Daoy (cell line): Measurements from ENCODE around the gene AMPD3. TPM values are rescaled to one million over a fixed set of nuclear protein-coding genes. Genes with fewer than 3 reads are reported as not detected.

Experiments
- DNase-seq: peaks from one replicate; pipeline ENCODE4 v3.0.0-alpha.2; 2015; ENCODE audit warnings: low read depth
- total RNA-seq: library from RNA; depleted of rRNA; stranded (reverse); fragments of >200 nt; shearing (Covaris generic); gene quantifications from 2 replicates; pipeline ENCODE4 v1.2.3, GENCODE V29; 2014

Gene AMPD3
- total RNA-seq, 1 experiment from 2014 or later = 2.0 TPM

DNA sequence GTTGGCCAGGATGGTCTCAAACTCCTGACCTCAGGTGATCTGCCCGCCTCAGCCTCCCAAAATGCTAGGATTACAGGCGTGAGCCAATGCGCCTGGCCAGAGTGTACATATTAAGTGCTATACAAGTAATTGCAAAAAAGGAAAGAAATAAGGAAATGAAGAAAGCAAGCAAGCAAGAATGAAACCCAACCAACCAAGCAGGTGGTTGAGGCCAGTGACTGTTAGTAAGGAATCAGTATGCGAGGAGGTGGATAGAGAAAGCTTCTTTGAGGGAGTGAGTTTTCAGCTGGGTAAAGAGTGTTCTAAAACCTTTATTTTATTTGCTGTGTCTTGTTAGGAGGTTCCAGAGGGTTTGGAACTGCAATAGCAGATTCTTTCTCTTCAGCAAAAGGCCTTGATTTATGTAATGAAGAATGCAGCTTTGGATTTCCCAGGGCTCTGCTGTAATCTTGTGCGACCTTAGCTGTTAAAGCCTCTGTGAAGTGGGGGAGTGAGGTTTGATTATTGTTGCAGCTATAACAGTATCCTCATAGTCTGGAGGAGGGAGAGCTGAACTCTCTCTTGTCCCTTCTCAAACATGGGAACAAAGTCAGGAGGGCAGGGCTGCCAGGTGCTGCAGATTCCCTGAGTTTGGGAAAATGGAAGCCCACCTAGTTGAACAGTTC lies 5.7 kb downstream of the AMPD3 start:
- no peak for DNase-seq

DNA sequence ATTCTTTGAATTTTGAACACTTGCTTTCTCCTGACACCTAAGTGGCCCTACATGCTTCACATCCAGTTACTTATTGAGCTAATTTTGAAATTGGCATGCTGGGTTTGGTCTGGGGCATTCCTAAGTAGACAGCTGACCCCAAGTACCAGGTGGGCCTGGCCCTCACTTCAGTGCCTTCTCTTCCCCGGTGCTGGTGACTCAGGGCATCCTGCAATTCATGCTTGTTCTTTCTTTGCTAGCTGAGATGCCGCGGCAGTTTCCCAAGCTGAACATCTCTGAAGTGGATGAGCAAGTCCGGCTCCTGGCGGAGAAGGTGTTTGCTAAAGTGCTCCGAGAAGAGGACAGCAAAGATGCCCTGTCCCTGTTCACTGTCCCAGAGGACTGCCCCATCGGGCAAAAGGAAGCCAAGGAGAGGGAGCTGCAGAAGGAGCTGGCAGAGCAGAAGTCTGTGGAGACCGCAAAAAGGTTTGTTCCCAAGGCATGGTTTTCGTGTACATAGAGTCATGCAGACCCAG lies 6.3 kb downstream of the AMPD3 start:
- DNase-seq = no peak

DNA sequence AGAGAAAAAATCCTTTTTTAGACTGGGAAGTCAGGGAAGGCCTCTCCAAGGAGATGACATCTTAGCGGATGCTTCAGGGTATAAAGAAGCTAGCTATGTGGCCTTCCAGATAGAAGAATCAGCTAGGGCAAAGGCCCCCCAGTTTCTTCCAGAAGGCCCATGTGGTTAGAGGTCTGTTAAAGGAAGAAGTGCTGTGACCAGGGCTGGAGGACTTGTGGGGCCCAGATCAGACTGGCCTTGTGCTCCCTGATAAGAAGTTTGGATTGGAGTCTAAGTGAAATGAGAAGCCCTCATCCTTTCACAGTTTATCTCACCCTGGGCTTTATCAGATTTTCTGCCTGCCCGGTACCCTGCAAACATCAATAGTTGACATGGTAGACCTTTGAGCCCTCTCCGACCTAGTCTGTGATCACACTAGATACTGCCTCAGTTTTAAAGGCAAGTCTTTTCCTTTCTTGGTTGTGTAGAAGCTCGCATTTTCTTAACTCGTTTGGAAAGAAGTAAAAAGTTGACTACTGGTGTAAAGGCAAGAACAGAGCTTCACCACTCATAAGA lies 7.8 kb downstream of the AMPD3 start:
- DNase-seq = no peak

DNA sequence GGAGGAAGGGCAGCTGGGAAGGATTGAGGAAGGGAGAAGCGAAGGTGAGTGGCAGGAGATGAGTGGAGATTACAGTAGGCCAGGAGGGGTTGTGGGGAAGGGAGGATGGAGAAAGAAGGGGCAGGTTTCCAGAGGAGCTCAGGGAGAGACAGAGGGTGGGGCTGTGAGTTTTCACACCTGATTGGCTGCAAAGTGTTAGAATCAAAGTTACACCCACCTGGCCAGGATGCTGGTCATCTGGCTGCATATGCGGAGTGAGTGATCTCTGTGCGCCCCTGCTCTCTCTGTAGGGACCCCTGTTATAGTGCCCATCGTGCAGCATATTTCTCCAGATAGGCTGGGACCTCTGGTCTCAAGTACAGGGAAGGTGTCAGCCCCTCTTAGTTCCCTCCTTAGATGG lies 18.3 kb downstream of the AMPD3 start:
- DNase-seq = no peak

DNA sequence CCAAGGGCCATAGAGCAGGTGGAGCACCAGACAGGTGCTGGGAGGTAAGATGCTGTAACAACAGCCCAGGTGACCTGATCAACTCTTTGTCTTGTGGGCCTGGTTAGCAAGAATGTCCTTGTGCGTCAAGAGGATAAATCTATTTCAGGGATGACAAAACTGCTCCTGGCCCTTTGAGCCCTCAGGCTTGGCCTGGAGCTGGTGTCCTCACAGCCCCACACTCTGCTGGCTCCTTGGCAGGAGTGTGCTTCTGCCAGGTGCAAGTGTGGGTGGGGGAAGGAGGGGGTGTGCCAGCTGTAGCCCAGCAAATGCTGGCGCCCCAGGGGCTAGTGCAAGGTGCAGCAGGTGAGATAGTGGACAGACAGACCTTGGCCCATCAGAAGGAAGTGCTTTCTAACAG lies 19.5 kb downstream of the AMPD3 start:
- DNase-seq = no peak

DNA sequence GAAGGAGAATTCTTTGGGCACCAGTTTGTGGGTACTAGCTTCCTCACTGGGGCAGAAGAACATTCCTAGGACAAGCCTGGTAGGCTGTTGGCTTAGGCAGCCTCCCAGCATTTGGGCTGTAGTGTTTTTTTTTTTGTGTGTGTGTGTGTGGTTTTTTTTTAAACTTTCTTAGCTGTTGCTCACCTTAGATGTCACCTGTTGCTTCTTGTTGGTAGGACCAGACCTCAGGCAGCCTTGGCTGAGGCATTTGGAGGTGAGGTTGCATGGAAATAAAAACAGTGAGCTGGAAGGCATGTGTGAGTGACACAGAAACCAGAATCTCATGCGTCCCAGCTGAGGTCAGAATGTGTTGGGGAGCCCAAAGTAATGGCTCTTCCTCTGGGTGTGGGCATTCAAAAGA lies 21.3 kb downstream of the AMPD3 start:
- no peak for DNase-seq

DNA sequence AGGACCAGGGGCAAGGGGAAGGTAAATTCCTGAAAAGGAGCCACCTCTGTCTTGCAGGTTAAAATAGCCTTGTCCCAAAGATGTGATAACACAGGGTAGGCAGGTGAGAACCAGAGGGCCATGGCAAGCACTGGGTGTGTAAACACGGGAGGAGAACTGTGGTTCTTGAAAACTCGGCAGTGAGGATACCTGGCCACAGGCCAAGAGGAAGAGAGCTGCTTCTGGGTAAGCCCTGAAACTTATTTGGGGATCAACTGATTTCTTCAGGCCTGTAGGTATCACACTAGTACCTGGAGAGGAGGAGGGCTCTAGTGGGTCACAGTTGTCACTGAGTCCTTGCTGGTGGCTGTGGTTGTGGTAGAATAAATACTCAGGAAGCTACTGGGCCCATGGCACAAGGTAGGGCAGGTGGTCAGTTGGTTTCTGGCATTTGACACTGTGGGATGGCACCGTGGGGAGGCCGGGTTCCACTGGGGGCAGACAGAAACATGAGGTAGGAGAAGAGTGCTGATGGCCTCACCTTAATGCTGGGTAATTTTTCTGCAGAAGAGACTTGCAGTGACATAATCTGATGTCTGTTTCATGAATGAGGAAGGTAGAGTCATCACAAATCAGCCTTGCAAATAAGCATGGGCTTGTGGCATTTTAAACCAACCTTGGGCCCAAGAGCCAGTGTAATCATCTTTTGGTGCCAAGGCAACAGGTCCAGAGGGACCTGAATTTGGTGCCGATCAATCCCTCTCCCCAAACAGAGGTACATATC lies 22.0 kb downstream of the AMPD3 start:
- no peak for DNase-seq

DNA sequence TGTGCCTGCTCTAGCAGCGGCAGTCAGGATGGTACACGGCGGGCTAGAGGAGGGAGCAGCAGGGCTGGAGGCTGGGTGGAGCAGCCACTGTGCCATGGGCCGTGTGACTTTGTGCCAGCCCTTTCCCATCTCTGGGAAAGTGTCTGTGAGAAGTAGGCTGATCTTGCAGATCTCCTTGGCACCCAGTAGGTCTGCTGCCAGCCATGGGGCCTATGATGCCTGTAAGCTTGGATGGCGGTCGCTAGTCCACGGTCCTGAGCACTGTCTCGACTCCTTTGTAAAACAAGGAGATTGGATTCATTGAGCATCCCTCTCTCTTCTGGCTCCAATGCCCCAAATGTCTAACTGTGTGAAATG lies 22.6 kb downstream of the AMPD3 start:
- no peak for DNase-seq

DNA sequence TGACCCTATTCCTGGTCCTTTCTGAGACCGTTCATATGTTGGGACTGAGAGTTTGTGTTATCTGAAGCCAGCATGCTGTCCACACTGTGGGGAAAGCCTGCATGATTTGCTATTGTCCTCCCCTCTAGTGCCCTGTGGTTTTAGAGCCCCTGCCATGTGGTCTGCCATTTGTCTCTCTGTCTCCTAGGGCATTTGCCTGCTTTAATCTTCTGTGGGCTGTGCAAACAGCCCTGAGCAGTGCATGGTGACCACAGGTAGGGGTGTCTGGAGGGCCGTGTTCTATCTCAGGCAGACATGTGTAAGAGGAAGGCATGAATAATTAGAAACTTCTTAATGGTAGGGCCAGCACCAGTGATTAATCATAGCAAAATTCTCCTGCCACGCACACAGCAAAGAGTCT lies 23.0 kb downstream of the AMPD3 start:
- no peak for DNase-seq

DNA sequence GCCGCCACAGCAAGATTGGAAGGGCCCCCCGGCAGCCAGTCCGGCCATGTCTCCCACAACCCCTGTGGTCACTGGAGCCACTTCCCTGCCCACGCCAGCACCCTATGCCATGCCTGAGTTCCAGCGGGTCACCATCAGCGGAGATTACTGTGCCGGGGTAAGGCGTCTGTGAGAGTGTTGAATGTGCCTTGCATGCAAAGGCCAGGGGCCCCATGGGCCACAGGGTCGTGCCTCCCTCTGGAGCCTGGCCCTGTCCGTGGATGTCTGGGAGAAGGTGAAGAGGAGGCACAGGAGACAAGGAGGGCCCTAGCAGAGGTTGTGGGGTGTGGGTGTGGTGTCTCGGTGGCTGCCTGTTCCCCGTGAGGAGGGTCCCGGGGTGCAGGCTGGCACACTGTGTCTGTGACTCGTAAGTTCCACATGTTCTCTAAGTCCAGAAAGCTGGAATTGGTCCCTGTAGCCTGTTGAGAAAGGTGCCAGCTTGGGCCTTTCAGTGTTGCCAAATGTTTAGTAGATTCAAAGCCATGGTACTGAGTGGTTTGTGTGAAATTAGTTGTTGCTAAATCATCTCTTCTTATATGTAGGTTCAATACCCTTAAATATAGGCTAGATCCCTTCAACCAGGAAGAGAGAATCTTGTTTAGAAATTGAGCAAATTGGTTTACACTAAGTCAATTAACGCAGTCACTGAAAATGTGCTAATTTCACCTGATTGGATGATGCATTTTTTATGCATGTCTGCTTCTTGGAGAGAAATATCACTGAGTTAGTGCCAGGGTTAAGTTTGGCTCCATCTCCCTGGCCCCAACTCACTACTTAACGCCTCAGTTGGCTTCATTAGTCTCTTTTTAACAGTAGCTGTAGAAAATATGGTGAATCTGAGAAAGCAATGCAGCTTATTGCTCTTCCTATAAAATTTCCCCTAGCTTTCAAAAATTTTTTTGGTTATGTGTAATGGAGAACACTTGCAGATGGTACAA lies 23.8 kb downstream of the AMPD3 start:
- no peak for DNase-seq

DNA sequence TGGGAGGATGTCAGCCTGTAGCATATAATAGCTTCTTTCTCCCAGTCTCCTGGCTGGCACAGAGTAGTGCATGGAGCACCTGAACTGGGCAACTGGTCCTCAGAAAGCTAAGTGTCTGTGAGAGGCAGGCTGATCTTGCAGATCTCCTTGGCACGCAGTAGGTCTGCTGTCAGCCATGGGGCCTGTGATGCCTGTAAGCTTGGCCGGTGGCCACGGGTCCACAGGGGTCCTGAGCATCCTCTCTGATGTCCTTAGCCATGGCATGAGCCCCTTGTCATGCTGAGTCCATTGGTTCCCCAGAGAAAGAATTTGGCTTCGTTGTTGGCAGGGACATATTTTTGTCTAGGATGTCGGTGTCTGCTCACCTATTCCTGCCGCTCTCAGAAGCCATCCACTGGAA lies 25.0 kb downstream of the AMPD3 start:
- DNase-seq = no peak

DNA sequence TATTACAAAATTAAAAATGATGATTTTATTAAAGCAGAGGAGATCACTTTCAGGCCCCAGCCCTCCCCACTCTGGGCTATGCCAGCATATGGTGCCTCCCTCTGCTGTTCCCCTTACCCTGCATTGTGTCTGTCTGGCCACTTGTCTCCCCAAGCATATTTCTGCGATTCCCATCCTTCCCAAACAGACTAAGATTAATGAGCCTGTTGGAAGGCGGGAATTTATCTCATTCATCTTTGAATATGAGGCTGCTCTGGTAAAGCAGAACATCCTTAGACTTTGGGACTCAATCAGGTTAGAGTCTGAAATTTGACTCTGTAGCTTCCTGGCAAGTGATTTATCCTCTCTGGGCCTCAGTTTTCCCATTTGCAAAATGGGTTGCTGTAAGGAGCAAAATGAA lies 25.7 kb downstream of the AMPD3 start:
- DNase-seq = no peak

DNA sequence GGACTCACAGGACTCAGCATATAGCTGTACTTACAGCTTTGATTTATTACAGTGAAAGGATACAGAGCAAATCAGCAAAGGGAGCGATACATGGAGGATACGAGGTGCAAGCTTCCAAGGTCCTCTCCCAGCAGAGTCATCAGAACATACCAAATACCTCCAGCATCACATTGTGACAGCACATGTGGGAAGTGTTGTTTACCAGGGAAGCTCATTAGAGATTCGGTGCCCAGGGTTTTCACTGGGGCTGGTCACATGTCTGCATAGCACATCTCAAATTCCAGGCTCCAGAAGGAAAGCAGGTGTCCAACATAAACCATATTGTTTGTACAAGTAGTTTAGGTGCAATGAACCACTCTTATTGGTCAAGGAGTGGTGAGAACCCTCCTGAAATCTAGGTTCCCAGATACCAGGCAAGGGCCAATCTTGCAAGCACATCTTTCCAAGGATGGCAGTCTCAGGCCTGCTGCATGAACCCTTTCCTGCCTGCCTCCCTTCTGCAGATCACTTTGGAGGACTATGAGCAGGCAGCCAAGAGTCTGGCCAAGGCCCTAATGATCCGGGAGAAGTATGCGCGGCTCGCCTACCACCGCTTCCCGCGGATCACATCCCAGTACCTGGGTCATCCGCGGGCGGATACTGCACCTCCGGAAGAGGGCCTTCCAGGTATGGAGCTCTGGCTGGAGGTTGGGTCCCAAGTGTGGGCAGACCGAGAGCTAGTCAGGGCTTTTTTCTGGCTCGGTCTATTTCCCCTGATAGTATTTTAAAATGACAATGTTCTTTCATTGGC lies 26.7 kb downstream of the AMPD3 start:
- DNase-seq = no peak

DNA sequence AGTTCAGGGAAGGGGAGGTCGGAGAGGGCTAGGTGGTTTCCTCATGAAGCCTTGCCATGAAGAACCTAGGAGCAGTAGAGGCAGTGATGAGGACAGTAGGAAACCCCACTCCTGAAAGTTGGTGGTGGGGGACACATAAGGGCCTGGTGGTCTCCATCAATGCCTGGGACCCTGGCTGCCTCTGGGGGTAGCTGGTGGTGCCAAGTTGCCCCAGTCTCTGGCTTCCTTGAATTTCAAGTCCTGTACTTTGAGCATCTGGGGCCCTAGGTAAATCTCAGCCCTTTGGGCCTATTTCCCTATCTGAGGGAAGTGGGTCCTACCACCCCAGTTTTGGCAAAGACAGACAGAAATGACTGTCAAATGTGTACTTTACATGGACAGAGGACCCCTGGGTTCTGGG lies 28.1 kb downstream of the AMPD3 start:
- DNase-seq = no peak

DNA sequence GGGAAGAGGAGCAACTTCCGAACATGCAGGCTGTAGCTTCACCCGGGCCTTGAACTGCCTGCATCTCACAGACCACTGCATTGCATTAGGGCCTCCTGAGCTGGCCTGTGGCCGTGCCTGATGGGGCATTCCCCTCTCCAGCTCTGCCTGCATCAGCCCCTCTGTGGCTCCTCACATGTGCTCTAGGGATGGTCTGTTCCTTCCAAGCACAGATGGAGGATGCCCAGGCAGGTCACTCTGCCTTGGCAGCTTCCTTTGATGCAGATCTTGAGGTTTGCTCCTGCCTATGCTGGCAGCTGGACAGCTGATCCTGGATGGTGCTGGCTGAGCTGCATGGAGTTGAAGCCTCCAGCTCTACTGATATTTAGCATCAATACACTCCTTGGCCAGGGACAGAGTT lies 28.5 kb downstream of the AMPD3 start:
- no peak for DNase-seq

DNA sequence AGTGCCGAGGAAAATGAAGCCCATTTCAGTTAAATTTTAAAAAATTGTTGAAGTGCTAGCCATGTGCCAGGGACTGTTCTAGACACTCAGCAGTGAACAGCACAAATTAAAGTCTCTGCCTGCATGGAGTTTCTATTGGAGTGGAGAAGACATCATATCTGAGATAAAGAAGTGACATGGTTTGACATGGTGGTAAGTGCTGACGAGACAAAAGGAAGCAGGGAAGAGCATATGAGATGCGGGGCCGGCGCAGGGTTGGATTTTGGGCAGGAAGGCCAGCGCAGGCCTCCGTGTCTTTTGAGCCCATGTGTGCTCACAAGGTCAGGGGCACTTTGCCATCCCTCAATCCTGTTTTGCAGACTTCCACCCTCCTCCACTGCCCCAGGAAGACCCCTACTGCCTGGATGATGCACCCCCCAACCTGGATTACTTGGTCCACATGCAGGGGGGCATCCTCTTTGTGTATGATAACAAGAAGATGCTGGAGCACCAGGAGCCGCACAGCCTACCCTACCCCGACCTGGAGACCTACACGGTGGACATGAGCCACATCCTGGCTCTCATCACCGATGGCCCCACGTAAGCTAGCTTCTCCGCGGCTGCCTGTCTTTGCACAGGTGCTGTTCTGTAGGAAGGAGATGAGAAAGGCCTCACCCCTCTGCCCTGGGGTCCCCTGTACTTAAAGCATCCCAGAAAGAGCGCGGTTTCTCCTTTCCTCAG lies 29.6 kb downstream of the AMPD3 start:
- no peak for DNase-seq

DNA sequence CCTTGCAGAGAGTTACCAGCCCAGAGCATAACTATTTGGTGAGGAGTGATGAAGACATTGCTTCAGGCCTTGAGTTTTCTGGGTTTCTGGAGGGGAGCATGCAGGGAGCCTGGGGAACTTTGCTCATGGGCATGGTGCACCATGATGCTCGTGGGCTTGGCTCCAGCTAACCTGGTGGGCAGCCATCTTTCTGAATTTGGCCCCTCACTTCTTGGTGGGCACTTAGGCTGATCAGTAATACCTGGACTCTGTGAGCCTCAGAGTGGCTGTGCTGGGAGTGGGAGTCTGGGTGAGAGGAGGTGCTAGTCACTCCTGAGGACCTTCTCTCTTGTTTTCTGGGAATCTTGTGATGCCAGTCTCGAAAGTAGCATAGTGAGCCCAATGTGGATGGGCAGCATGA lies 30.6 kb downstream of the AMPD3 start:
- DNase-seq = no peak

DNA sequence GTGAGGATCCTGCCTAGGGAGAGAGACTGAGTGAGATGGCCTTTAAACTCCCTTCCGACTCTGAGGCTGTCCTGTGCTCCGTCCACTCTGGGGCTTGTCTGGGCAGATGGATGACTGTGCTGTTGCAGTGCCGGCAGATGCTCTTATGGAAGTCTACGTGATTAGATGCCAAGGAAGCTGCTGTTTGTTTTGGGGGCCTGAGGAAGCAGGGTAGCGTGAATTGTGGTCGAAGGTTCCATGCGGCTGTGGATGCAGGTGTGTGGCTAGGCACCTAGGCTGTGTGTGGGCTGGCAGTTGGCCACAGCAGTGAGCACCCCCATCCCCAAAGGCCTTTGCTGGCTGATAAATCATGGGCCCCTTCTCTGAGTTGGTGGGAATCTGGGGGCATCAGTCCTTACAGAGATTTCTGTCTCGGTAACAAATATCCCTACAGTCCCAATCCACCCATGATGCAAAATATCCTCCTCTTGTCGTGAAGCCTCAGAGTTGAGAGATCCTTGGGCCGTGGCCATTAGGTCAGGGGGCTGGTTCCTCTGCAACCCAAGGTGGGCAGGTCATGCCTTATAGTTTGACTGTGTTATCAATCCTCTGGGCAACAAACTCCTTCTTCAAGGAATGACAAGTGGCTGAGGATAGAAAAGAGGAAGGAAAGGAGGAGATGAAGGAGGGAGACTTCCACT lies 31.2 kb downstream of the AMPD3 start:
- DNase-seq = no peak

DNA sequence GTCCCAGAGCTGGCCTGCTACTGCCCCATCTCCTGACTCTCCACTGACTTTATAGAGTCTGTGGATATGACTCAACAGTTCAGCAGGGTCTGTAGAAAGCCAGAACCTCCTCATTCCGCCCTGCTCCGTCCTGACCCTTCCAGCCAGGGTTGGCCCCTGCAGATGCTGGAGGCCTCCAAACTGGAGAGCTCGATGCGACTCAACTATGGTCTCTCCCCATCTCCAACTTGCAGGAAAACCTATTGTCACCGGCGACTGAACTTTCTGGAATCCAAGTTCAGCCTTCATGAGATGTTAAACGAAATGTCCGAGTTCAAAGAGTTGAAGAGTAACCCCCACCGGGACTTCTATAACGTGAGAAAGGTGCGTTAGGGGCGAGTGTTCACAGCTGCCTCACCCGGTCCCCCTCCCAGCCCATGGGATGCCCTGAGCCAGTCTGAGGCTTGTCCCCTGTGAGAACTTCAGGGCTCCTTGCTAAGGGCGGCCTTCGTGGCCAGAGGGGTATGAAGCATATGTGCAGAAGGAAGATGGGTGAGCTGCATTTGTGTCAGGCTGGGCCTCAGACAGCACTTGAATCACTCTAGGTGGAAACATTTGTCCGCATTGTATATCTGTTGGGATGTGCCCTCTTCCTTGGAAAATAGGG lies 32.1 kb downstream of the AMPD3 start:
- no peak for DNase-seq
